Measurements from ENCODE around the gene NYAP2. TPM values are rescaled to one million over a fixed set of nuclear protein-coding genes. Genes with fewer than 3 reads are reported as not detected.

NYAP2 gene
- total RNA-seq, 4 donors from 2014 or later, result 0.14 TPM; not detected in 3

DNA sequence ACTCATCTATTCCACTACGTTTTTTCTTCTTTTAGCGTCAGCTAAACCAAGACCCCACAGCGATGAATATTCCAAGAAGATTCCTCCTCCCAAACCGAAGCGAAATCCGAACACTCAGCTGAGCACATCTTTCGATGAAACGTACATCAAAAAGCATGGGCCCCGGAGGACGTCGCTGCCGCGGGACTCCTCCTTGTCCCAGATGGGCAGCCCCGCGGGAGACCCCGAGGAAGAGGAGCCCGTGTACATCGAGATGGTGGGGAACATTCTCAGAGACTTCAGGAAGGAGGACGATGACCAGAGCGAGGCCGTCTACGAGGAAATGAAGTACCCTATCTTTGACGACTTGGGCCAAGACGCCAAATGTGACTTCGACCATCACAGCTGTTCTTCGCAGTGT is 182.4 kb downstream of the NYAP2 start:
- H3K27me3 ChIP-seq, result no peaks in the 10 kb centered on the region
- H3K4me1 ChIP-seq, result no peaks in the 10 kb centered on the region
- H3K36me3 ChIP-seq, result no peaks in the 10 kb centered on the region
- intact Hi-C loops (cut with DNase I; ENCODE audit: low total_unique reads), result no loop called here
- in situ Hi-C loops (cut with MboI; ENCODE audit: low pct_ligation_motif_present in 1 of 4, low pct_unique_long_range_greater_than_20kb in 1 of 4, low sequenced_read_pairs in 3 of 4), result no loop called here
- no peak overlapping the region for H3K27ac ChIP-seq
- no peak for DNase-seq
- no peak for TF ChIP-seq POLR2A (IDR thresholded peaks at IDR 0.05)
- TF ChIP-seq, protein P1, sequence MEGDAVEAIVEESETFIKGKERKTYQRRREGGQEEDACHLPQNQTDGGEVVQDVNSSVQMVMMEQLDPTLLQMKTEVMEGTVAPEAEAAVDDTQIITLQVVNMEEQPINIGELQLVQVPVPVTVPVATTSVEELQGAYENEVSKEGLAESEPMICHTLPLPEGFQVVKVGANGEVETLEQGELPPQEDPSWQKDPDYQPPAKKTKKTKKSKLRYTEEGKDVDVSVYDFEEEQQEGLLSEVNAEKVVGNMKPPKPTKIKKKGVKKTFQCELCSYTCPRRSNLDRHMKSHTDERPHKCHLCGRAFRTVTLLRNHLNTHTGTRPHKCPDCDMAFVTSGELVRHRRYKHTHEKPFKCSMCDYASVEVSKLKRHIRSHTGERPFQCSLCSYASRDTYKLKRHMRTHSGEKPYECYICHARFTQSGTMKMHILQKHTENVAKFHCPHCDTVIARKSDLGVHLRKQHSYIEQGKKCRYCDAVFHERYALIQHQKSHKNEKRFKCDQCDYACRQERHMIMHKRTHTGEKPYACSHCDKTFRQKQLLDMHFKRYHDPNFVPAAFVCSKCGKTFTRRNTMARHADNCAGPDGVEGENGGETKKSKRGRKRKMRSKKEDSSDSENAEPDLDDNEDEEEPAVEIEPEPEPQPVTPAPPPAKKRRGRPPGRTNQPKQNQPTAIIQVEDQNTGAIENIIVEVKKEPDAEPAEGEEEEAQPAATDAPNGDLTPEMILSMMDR (IDR thresholded peaks at IDR 0.05), result no peak
- TF ChIP-seq EP300 (IDR thresholded peaks at IDR 0.05; ENCODE audit: low read depth), result no peak
- no peak for TF ChIP-seq POLR2AphosphoS5 (IDR thresholded peaks at IDR 0.05)
- WGBS, 2 donors (ENCODE audit: low coverage in 1 of 2), result 89 to 95% methylated on average over 13 to 26 of the region's 26 CpGs
- no peaks in the 10 kb centered on the region for H3K9me3 ChIP-seq
- no peak overlapping the region for H3K4me3 ChIP-seq

GRCh38 chr2:225582355-225583116 is 183.0 kb downstream of the NYAP2 start:
- Histone ChIP-seq H3K9me3 (no peaks in the 10 kb centered on the region), H3K27ac (no peak overlapping the region), H3K27me3 (no peaks in the 10 kb centered on the region), H3K4me3 (no peak overlapping the region), H3K36me3 (no peaks in the 10 kb centered on the region), H3K4me1 (no peaks in the 10 kb centered on the region)
- TF ChIP-seq, protein P1 (IDR thresholded peaks at IDR 0.05), result no peak
- TF ChIP-seq EP300 (IDR thresholded peaks at IDR 0.05; ENCODE audit: low read depth), result no peak
- TF ChIP-seq POLR2A (IDR thresholded peaks at IDR 0.05), result no peak
- no peak for TF ChIP-seq POLR2AphosphoS5 (IDR thresholded peaks at IDR 0.05)
- DNase-seq, result no peak
- intact Hi-C loops (cut with DNase I; ENCODE audit: low total_unique reads), result no loop called here
- in situ Hi-C loops (cut with MboI; ENCODE audit: low pct_ligation_motif_present in 1 of 4, low pct_unique_long_range_greater_than_20kb in 1 of 4, low sequenced_read_pairs in 3 of 4), result no loop called here
- WGBS, 2 donors (ENCODE audit: low coverage in 1 of 2), result 94% methylated on average over 43 of the region's 49 CpGs; no CpG with 5 or more reads in 1 of the 2 donors

DNA sequence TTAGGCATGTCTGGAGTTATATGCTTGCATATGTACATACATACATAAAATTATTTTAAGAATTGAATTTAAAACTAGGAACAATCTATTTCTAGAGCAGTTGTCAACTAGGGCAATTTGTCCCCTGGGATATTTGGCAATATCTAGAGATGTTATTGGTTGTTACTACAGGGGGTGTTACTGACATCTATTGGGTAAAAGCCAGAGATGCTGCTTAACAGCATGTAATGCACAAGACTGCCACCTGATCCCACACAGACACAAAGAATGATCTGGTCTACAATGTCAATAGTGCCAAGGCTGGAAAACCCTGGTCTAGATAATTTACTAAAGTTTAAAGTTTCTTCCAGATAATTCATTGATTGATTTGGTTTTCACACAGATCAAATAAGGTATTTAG is 185.3 kb downstream of the NYAP2 start:
- Histone ChIP-seq H3K27me3 (no peaks in the 10 kb centered on the region), H3K4me3 (no peak overlapping the region), H3K4me1 (no peaks in the 10 kb centered on the region), H3K27ac (no peak overlapping the region), H3K36me3 (no peaks in the 10 kb centered on the region), H3K9me3 (no peaks in the 10 kb centered on the region)
- DNase-seq, result no peak
- intact Hi-C loops (cut with DNase I; ENCODE audit: low total_unique reads) (no loop called here), in situ Hi-C loops (cut with MboI; ENCODE audit: low pct_ligation_motif_present in 1 of 4, low pct_unique_long_range_greater_than_20kb in 1 of 4, low sequenced_read_pairs in 3 of 4) (no loop called here)
- TF ChIP-seq, protein P1 (IDR thresholded peaks at IDR 0.05), result no peak
- TF ChIP-seq POLR2A (IDR thresholded peaks at IDR 0.05) (no peak), POLR2AphosphoS5 (IDR thresholded peaks at IDR 0.05) (no peak), EP300 (IDR thresholded peaks at IDR 0.05; ENCODE audit: low read depth) (no peak)

GRCh38 chr2:225590932-225591331 is 191.4 kb downstream of the NYAP2 start:
- Histone ChIP-seq H3K4me1 (no peaks in the 10 kb centered on the region), H3K4me3 (no peak overlapping the region), H3K27me3 (no peaks in the 10 kb centered on the region), H3K27ac (no peak overlapping the region), H3K9me3 (no peaks in the 10 kb centered on the region), H3K36me3 (no peaks in the 10 kb centered on the region)
- TF ChIP-seq POLR2AphosphoS5 (IDR thresholded peaks at IDR 0.05) (no peak), EP300 (IDR thresholded peaks at IDR 0.05; ENCODE audit: low read depth) (no peak), POLR2A (IDR thresholded peaks at IDR 0.05) (no peak)
- TF ChIP-seq, protein P1 (IDR thresholded peaks at IDR 0.05), result no peak
- WGBS, 2 donors (ENCODE audit: low coverage in 1 of 2), result 92% methylated on average over 1 to 3 of the region's 3 CpGs
- in situ Hi-C loops (cut with MboI; ENCODE audit: low pct_ligation_motif_present in 1 of 4, low pct_unique_long_range_greater_than_20kb in 1 of 4, low sequenced_read_pairs in 3 of 4), result no loop called here
- DNase-seq, result no peak
- intact Hi-C loops (cut with DNase I; ENCODE audit: low total_unique reads), result no loop called here

Measured in transverse colon (tissue), 4 donors.